Left hindlimb (tissue), 1 donor: ENCODE results near the gene PVALB.

Experiments
- DNase-seq: peaks from one replicate; pipeline ENCODE4 v3.0.0-alpha.2; 2018

Gene PVALB

GRCh38 chr22:36771356-36772063 lies 45.3 kb downstream of the PVALB start:
- no peak for DNase-seq

DNA sequence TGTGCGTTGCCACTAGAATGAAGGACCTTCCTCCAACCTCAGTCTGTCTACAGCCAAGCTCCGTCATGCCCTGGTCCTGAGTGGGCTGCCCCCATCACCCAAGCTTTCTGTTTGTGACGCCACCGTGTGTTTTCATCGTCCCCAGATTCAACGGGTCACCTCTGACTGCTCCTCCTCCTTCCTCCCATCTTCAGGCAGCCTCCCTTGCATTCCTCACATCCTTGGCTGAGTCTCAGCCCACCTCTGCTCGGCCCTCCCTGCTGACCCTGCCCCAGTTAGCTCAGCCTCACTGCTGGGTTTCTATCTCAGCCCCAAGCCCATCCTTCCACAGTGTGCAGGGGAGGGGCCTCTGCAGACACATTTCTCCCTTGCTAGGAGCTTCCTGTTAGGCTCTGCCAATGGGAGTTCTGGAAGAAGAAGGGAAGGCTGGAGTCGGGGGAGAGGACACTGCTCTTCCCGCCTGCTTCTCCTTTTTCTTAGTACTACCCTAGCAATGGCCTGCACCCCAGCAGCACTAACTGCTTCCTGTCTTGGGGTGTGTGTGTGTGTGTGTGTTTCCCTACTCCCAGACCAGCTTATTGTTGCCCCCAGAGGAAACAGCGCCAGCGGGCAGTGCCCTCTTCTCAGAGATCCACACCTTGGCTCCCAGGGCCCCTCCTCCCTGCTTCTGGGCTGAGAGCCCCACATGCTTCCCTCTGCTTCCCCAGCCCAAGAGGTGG lies 46.2 kb downstream of the PVALB start:
- DNase-seq: no peak

DNA sequence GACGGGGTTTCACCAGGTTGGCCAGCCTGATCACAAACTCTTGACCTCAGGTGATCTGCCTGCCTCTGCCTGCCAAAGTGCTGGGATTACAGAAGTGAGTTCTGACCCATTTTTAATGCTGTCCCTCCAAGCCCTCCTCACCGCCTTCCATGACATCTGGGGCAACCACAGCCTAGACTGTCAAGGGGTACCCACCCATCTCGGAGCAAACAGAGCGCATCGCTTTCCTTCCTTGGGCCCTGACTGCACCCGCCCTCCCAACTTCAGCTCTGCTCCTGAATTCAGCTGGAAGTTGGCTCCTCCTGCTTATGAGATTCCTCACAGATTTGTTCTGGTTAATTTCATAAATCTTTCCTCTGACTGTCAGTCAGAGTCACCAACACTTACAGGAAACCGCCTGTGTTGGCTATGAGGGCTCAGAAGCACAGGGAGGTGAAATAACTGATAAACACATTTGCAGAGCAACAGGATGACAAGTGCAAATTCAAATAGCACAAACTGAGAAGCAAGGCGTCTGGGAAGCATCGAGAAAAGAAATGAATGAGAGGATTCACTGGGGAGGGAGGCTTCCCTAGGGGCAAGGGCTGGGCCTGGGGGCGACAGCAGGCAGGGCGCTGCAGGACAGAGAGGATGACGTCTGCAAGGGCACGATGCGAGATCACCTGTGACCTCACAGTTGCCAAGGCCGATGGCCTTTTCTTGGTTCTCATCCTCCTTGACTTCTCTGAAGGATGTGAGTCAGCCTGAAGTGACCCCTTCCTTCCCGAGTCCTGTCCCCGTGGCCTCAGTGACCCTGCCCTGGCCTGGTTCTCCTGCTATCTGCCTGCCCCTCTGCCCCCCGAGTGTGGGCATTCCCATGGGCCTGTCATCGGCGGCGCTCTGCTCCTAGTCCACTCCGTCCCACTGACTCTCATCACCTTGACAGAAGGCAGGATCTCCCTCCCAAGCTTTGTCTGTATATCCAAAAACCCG lies 47.0 kb downstream of the PVALB start:
- no peak for DNase-seq

- DNase-seq: peak; percentile 8
Observed at GRCh38 chr22:36768616-36769015, 48.2 kb downstream of the PVALB start.

- peak; percentile 2 for DNase-seq
Observed at GRCh38 chr22:36768141-36768540, 48.7 kb downstream of the PVALB start.

- peak; percentile 5 for DNase-seq
Observed at GRCh38 chr22:36767035-36767775, 49.6 kb downstream of the PVALB start.

DNA sequence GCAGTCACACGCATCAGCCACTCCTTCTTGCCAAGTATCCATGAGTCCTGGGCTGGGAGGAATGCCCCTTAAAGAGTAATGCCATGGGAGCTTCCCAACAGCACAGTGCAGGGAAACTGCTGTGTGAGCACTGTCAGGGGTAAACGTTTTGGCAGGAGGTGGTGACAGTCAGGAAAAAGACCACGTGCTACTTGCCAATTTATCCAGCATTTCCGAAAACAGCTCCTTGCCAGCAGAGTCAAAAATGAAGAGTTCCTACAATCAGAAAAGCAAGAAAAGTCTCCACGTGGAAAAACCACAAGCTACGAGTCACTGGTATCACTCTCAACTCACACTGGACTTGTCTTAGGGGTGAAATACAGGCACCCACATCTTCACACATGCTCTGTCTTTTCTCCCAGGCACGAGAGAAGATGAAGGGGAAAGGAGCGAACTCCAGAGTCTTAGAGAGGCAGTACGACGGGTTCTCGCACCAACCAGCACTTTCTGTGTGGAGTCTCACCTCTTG lies 50.8 kb downstream of the PVALB start:
- DNase-seq: peak; percentile 16

- peak; percentile 15 for DNase-seq
Observed at GRCh38 chr22:36765131-36765942, 51.5 kb downstream of the PVALB start.

- peak; percentile 2 for DNase-seq
Observed at GRCh38 chr22:36764641-36765040, 52.2 kb downstream of the PVALB start.

DNA sequence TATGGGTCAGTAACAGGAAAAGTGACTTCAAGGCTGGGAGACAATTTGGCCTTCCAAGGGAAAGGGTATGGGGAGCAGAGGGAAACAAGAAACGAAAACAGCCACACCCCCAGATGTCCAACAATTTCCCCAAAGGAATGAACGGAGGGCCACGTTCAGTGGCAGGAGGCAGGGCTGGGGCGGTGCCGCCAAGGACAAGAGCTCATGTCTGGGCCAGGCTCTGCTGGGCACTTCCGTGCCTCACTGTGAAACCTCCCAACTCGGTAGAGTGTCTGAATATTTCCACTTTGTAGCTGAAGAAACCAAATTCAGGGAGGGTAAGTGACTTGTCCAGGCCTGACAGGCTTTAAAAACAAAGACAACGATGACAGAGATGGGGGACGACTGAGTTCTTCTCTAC lies 52.8 kb downstream of the PVALB start:
- DNase-seq: peak; percentile 22

- DNase-seq: peak; percentile 4
Observed at GRCh38 chr22:36763576-36763975, 53.3 kb downstream of the PVALB start.

- peak; percentile 42 for DNase-seq
Observed at GRCh38 chr22:36762687-36763260, 54.1 kb downstream of the PVALB start.

DNA sequence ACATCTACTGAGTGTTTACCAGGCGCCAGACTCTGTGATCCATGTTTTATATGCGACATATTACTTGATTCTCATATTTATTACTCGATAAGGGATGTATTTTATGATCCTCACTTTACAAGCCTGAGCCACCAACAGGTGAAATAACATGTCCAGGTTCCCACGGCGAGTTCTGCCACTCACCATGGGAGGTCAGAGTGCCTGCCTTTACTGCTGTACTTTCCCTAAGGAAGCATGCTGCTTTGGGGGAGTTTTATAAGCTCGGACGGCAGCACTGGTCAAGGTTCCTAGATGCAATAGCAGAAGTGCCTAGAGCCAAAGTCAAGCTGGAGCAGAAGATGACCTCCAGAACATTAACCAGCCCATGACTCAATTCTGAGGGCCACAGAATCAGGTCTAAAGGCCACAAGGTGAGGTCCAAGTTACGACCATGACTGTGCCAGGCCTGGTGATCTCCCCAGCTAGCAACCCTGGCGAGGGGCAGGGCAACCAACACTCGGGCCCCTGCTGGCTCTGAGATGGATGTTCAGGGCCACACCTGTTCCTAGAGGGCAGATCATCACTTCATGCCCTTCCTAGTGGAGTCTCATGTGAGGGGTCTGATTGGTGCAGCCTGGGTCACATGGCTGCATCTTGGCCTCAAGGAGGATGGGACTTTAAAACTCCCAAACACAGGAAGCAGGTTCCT lies 55.1 kb downstream of the PVALB start:
- DNase-seq: no peak

DNA sequence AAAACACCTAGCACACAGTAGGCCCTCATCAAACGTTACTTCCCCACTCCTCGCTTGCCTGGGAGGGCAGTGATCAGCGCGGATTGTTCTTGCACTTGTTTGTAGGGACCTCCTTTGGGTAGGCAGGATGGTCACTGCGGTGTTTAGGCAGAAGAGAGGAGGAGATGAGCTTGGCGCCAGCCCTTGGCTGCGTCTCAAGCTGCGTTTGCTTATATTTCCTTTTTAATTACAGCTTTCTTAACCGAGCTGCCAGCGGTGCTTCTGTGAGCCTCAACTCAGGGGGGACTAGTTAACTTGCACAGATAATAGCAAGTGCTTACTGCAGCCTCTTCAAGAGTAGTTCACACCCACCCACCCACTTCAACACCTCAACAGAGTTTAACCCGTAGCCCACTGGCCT lies 56.0 kb downstream of the PVALB start:
- peak; percentile 3 for DNase-seq

GRCh38 chr22:36759481-36760159 lies 57.2 kb downstream of the PVALB start:
- DNase-seq: no peak

- DNase-seq: no peak
Observed at GRCh38 chr22:36758792-36759271, 58.0 kb downstream of the PVALB start.

- peak; percentile 18 for DNase-seq
Observed at GRCh38 chr22:36757668-36758211, 59.1 kb downstream of the PVALB start.

DNA sequence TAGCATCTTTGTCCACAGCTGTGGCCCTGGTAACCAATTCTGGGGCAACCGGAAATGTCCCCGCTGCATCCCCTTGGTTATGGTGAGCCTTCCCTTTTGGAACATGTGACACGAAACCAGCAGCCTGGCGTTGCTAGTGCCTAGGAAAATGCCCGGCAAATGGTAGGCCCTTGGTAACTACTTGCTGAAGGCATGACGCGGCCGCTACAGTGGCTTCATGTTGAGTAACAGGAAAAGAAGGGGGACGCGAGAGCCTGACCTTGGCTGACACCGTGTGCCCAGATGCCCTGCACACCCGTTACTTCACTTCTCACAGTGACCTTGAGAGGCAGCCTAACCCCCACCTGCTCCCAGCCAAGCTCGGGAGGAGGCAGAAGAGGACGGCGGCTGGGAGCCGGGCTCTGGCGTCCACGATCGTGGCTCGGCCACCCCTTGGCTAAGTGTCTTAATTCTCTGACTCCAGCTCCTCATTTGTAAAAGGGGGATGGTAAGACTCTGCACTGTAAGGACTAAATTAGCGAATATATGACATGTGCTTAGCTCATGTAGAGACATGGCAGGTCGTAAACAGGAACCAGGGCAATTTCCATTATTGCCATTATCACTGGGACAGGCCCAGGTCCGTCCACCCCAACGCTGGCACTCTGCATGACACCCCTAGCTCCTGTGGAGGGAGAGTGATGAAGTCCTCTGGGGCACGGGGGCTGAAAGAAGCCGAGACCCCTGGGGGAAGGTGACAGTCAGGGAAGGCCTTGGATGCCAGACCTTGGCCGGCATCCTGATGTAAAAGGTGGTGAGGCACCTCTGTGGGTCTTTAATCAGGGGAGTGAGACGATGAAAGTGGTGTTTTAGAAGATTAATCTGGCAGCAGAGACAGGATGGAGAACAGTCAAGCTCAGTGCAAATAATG lies 59.8 kb downstream of the PVALB start:
- no peak for DNase-seq
